HG03175 (cell line): ENCODE results near the gene CACNA1I.
"Not testable (repeated sequence)": the region's sequence is repeated elsewhere in the genome, so short reads cannot be mapped to it uniquely, and the experiment has no call there.

Experiments
- ATAC-seq: cut with Tn5 transposase; IDR thresholded peaks from one replicate; pipeline ENCODE4 v1.9.1; 2021; ENCODE audit warnings: mild to moderate bottlenecking, moderate library complexity; ENCODE audit not compliant: unreplicated experiment

Gene CACNA1I

GRCh38 chr22:39731481-39731880 is 160.9 kb downstream of the CACNA1I start:
- ATAC-seq = no peak

- no peak for ATAC-seq
These were observed 161.5 kb downstream of the CACNA1I start for GRCh38 chr22:39731881-39732555.

- no peak for ATAC-seq
These were observed 162.1 kb downstream of the CACNA1I start for GRCh38 chr22:39732625-39733024.

- ATAC-seq = no peak
These were observed 162.6 kb downstream of the CACNA1I start for GRCh38 chr22:39733191-39733590.

- ATAC-seq = not testable (repeated sequence)
These were observed 163.5 kb downstream of the CACNA1I start for GRCh38 chr22:39734046-39734445.

- ATAC-seq = no peak
These were observed 164.3 kb downstream of the CACNA1I start for GRCh38 chr22:39734866-39735265.

GRCh38 chr22:39735776-39736175 is 165.2 kb downstream of the CACNA1I start:
- no peak for ATAC-seq

GRCh38 chr22:39738746-39739145 is 168.2 kb downstream of the CACNA1I start:
- ATAC-seq = no peak
